DND-41 (cell line): Measurements from ENCODE around the gene PCDHGA11.

ENCODE experiments used
- ATAC-seq: fragments of 200-7000 bp; cut with Tn5 transposase; 3 replicates; pipeline ENCODE4 v1.9.1; 2021; ENCODE audit warnings: low read depth; ENCODE audit not compliant: insufficient read depth
- DNase-seq: peaks from one replicate; pipeline ENCODE4 v3.0.0-alpha.2; 2020
- H2AFZ ChIP-seq: 2 replicates; pipeline ENCODE4 v1.6.0; 2012; ENCODE audit warnings: low read depth, low read length
- H3K27ac ChIP-seq: 2 replicates; pipeline ENCODE4 v1.5.1; 2012; ENCODE audit warnings: low read length, inconsistent platforms
- H3K27me3 ChIP-seq: fragments of 200-600 bp; sonication (generic); 2 replicates; pipeline ENCODE4 v1.6.0; 2012; ENCODE audit warnings: low read length, mild to moderate bottlenecking, inconsistent platforms; ENCODE audit not compliant: insufficient read depth, poor library complexity
- H3K36me3 ChIP-seq: 2 replicates; pipeline ENCODE4 v1.5.1; 2012; ENCODE audit warnings: low read length, inconsistent platforms; ENCODE audit not compliant: insufficient read depth
- H3K4me1 ChIP-seq: 2 replicates; pipeline ENCODE4 v1.5.1; 2012; ENCODE audit warnings: mild to moderate bottlenecking, low read length; ENCODE audit not compliant: insufficient read depth
- H3K4me2 ChIP-seq: 2 replicates; pipeline ENCODE4 v1.6.0; 2012; ENCODE audit warnings: mild to moderate bottlenecking, moderate library complexity, low read length, inconsistent platforms; ENCODE audit not compliant: insufficient read depth
- H3K4me3 ChIP-seq, 2 experiments: fragments of 200-600 bp in 1 of 2; shearing (Covaris generic) in 1 of 2; 2 replicates each; pipeline ENCODE4 v1.5.1; 2012 to 2016; ENCODE audit warnings: inconsistent platforms in 2 of 2, low read length in 2 of 2, mild to moderate bottlenecking in 2 of 2, low read depth in 1 of 2, moderate library complexity in 1 of 2
- H3K79me2 ChIP-seq: 2 replicates; pipeline ENCODE4 v1.6.0; 2012; ENCODE audit warnings: low read length, inconsistent platforms; ENCODE audit not compliant: insufficient read depth
- H3K9ac ChIP-seq: 2 replicates; pipeline ENCODE4 v1.6.0; 2012; ENCODE audit warnings: low read depth, mild to moderate bottlenecking, inconsistent platforms, low read length, moderate library complexity
- H3K9me3 ChIP-seq: 2 replicates; pipeline ENCODE4 v1.5.1; 2012; ENCODE audit warnings: low read length, moderate library complexity, mild to moderate bottlenecking, inconsistent platforms; ENCODE audit not compliant: insufficient read depth, severe bottlenecking
- H4K20me1 ChIP-seq: 2 replicates; pipeline ENCODE4 v1.6.0; 2012; ENCODE audit warnings: low read length; ENCODE audit not compliant: insufficient read depth
- EZH2 ChIP-seq: IDR thresholded peaks from 3 replicates; pipeline ENCODE4 v1.6.1; 2012; ENCODE audit warnings: borderline replicate concordance, low read depth, mild to moderate bottlenecking, moderate library complexity, low read length, inconsistent platforms; ENCODE audit not compliant: severe bottlenecking
- TF ChIP-seq, protein P1 (sequence below): IDR thresholded peaks from 2 replicates; pipeline ENCODE4 v1.5.1; 2012; ENCODE audit warnings: borderline replicate concordance, low read length, moderate library complexity, mild to moderate bottlenecking; ENCODE audit not compliant: poor library complexity, severe bottlenecking; ENCODE audit errors: extremely low read depth

Gene PCDHGA11

DNA sequence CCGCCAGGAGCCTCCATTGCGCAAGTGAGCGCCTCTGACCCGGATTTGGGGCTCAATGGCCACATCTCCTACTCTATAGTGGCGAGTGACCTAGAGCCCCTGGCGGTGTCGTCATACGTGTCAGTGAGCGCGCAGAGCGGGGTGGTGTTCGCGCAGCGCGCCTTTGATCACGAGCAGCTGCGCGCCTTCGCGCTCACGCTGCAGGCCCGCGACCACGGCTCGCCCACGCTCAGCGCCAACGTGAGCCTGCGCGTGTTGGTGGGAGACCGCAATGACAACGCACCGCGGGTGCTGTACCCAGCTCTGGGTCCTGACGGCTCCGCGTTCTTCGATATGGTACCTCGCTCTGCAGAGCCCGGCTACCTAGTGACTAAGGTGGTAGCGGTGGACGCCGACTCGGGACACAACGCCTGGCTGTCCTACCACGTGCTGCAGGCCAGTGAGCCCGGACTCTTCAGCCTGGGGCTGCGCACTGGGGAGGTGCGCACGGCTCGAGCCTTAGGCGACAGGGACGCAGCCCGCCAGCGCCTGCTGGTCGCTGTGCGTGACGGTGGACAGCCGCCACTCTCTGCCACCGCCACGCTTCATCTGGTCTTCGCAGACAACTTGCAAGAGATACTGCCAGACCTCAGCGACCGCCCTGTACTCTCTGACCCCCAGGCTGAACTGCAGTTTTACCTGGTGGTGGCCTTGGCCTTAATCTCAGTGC is 11.1 kb upstream of the PCDHGA11 start:
- Histone ChIP-seq H3K4me1 (no peaks in the 10 kb centered on the region), H2AFZ (no peak overlapping the region), H3K27me3 (no peaks in the 10 kb centered on the region), H3K9me3 (no peaks in the 10 kb centered on the region), H4K20me1 (no peaks in the 10 kb centered on the region), H3K4me2 (no peak overlapping the region), H3K9ac (no peak overlapping the region), H3K36me3 (no peaks in the 10 kb centered on the region), H3K4me3 (no peak overlapping the region), H3K79me2 (no peaks in the 10 kb centered on the region), H3K27ac (no peak overlapping the region)
- no peak for ATAC-seq
- DNase-seq = no peak
- TF ChIP-seq, protein P1, sequence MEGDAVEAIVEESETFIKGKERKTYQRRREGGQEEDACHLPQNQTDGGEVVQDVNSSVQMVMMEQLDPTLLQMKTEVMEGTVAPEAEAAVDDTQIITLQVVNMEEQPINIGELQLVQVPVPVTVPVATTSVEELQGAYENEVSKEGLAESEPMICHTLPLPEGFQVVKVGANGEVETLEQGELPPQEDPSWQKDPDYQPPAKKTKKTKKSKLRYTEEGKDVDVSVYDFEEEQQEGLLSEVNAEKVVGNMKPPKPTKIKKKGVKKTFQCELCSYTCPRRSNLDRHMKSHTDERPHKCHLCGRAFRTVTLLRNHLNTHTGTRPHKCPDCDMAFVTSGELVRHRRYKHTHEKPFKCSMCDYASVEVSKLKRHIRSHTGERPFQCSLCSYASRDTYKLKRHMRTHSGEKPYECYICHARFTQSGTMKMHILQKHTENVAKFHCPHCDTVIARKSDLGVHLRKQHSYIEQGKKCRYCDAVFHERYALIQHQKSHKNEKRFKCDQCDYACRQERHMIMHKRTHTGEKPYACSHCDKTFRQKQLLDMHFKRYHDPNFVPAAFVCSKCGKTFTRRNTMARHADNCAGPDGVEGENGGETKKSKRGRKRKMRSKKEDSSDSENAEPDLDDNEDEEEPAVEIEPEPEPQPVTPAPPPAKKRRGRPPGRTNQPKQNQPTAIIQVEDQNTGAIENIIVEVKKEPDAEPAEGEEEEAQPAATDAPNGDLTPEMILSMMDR = no peak
- TF ChIP-seq EZH2 = no peak

DNA sequence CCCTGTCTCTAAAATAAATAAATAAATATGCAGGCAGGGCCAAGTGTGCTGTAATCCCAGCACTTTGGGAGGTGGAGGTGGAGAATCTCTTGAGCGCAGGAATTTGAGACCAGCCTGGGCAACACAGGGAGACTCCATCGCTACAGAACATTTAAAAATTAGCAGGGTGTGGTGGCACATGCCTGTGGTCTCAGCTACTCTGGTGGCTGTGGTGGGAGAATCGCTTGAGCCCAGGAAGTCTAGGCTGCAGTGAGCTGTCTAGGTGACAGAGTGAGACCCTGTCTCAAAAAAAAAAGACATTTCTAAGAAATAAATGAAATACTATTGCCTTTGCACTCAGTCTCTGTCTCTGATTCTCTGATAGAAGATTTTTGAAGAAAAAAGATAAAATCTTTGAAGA is 9.3 kb upstream of the PCDHGA11 start:
- Histone ChIP-seq H3K27me3 (no peaks in the 10 kb centered on the region), H3K9ac (no peak overlapping the region), H3K9me3 (no peaks in the 10 kb centered on the region), H3K4me3 (no peak overlapping the region), H2AFZ (no peak overlapping the region), H3K4me2 (no peak overlapping the region), H4K20me1 (no peaks in the 10 kb centered on the region), H3K27ac (no peak overlapping the region), H3K4me1 (no peaks in the 10 kb centered on the region), H3K36me3 (no peaks in the 10 kb centered on the region), H3K79me2 (no peaks in the 10 kb centered on the region)
- ATAC-seq = peak; percentile 56; the same call in 2 of the 3 replicates
- DNase-seq = no peak
- no peak for TF ChIP-seq EZH2
- TF ChIP-seq, protein P1 = no peak

DNA sequence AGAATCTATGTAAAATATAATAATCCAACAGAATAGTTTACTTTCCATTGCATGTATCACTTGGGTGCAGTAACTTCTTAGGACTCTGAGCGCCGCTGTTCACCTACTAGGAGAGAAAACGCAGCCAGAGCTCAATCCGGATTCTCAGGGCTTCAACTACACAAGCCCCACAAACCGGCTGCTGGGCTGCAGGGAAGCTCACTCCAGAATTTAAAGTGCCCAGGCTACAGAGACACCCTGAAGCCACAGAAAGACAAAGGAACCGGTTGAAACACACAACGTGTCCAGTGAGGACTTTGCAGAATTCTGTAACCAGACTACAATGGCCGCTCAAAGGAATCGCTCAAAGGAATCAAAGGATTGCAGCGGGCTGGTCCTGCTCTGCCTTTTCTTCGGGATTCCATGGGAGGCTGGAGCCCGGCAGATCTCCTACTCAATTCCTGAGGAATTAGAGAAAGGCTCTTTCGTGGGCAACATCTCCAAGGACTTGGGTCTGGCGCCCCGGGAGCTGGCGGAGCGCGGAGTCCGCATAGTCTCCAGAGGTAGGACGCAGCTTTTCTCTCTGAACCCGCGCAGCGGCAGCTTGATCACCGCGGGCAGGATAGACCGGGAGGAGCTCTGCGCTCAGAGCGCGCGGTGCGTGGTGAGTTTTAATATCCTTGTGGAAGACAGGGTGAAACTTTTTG is 7.9 kb upstream of the PCDHGA11 start, which contains the start of gene PCDHGA10:
PCDHGA10 (plus strand) TSS at position 134 of the 686 bp plus-strand sequence; CDS start at position 323, 189 bp downstream.
- peak; percentile 50 for DNase-seq
- ATAC-seq = peak; percentile 80
- Histone ChIP-seq H3K27ac (no peak within 1 kb of the TSS), H2AFZ (peak within 1 kb of the TSS; percentile 49), H3K27me3 (no peaks in the 10 kb centered on the region), H3K4me3 (no peak within 1 kb of the TSS), H3K4me2 (no peak within 1 kb of the TSS), H3K9me3 (no peaks in the 10 kb centered on the region), H4K20me1 (no peaks in the 10 kb centered on the region), H3K9ac (no peak within 1 kb of the TSS), H3K4me1 (no peaks in the 10 kb centered on the region), H3K36me3 (no peaks in the 10 kb centered on the region), H3K79me2 (no peaks in the 10 kb centered on the region)
- no peak for TF ChIP-seq EZH2
- TF ChIP-seq, protein P1 = peak; percentile 65
